ENCODE measurements around the gene IGSF8.

- TF ChIP-seq CTCF (IDR thresholded peaks at IDR 0.05), result no peak
- no peak for TF ChIP-seq POLR2A (IDR thresholded peaks at IDR 0.05)
These were observed 31.5 kb upstream of the IGSF8 start for GRCh38 chr1:160129966-160130365.

All from thyroid gland (tissue), 4 donors.